HG02981 (cell line): Measurements from ENCODE around the gene LDLR.
A peak's percentile ranks its signal among the peaks of the same experiment; 100 is the strongest.
"Not testable (repeated sequence)": the region's sequence is repeated elsewhere in the genome, so short reads cannot be mapped to it uniquely, and the experiment has no call there.

Source experiments
- ATAC-seq: cut with Tn5 transposase; IDR thresholded peaks from one replicate; pipeline ENCODE4 v1.9.1; 2021; ENCODE audit warnings: mild to moderate bottlenecking, moderate library complexity; ENCODE audit not compliant: unreplicated experiment

Gene LDLR

DNA sequence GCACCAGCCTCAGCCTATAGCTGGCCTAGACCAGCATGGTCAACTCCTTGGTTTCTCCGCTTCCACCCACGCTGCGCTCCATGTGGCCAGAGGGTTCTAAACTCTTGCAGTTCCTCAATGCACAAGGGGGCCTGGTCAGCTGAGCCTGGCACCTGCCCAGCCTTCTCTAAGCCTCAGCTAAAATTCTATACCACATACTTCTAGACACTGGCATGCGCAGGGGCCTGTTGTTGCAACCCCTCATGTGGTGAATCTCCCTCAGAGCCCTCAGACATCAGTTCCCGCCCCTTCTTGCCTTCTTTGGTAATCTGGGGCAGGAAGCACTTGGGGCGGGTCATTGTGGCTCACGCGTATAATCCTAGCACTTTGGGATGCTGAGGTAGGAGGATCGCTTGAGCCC, 19.7 kb upstream of the LDLR start:
- ATAC-seq: no peak

DNA sequence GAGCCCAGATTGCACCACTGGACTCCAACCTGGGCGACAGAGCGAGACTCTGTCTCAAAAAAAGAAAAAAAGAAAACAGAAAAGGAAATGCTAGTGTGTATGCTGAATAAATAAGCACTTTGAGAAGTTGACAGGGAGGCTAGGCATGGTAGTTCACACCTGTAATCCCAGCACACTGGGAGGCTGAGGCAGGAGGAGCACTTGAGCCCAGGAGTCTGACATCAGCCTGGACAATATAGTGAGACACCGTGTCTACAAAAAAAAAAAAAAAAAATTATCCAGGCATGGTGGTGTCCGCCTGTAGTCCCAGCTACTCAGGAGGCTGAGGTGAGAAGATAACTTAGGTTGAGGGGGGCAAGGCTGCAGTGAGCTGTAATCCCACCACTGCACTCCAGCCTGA, 19.1 kb upstream of the LDLR start:
- no peak for ATAC-seq

DNA sequence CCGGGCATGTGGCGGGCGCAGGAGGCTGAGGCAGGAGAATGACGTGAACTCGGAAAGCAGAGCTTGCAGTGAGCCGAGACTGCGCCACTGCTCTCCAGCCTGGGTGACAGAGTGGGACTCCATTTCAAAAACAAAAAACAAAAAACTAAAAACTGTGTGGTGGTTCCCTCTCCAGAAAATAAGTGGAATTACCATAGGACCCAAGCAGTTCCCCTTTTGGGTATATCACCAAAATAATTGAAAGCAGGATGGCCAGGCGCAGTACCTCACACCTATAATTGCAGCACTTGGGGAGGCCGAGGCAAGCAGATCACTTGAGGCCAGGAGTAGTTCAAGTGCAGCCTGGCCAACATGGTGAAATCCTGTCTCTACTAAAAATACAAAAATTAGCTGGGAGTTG, 15.7 kb upstream of the LDLR start:
- no peak for ATAC-seq

DNA sequence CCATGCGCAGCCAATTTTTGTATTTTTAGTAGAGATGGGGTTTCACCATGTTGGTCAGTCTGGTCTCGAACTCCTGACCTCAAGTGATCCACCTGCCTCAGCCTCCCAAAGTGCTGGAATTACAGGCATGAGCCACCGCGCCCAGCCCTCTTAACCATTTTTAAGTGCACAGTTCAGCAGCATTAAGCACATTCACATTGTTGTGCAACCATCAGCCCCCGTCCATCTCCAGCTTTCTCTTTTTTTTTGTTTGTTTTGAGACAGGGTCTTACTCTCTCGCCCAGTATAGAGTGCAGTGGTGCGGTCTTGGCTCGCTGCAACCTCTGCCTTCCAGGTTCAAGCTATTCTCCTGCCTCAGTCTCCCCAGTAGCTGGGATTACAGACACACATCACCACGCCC, 12.5 kb upstream of the LDLR start:
- ATAC-seq: not testable (repeated sequence)

DNA sequence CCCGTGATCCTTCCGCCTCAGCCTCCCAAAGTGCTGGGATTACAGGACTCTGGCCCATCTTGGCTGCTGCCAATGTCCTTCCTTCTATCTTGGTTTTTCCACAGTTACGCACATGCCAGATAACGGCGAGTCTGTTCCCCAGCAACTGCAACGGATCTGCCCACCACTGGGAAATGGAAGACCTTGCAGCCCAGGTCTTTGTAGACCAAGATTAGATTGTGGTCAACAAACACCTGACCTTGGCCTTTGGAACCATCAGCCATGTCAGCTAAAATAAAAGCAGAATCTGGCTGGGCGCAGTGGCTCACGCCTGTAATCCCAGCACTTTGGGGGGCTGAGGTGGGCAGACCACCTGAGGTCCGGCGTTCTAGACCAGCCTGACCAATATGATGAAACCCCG, 10.4 kb upstream of the LDLR start:
- no peak for ATAC-seq

DNA sequence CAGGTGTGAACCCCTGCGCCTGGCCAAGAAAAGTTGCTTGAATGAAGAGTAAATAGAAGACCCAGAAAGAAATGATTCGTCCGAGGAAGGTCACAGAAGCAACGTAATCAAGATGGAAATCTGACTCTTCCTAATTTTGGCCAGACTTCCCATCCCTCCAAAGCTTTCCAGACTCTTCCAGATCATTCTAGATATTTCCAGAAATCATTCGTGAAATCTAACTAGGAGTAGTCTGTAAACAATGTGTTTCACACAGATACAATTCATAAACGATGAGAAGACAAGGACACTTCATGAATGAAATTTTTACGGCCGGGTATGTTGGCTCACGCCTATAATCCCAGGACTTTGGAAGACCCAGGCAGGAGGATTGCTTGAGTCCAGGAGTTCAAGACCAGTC, 9.3 kb upstream of the LDLR start:
- ATAC-seq: no peak

DNA sequence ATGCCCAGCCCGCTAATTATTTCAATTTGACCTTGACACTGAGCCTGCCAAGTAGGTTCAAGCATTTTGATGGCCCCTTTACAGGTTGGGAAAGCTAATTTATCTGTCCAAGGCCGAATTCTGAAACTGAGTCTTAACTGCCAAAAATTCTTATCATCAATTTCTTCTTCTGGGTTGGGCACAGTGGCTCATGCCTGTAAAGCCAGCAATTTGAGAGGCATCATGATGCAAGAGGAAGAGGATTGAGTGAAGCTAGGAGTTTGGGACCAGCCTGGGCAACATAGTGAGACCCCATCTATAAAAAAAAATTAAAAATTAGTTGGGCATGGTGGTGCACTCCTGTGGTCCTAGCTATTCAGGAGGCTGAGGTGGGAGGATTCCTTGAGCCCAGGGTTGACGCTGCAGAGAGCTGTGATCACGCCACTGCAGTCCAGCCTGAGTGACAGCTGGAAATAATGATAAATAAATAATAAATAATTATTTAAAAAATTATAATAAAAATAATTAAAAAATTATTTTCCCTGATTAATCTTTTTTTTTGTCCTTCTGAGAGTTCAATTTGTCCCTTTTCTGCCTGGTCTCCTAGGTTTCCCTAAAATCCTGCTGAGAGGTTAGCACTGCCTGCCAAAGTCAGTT, 1.3 kb upstream of the LDLR start:
- no peak for ATAC-seq

DNA sequence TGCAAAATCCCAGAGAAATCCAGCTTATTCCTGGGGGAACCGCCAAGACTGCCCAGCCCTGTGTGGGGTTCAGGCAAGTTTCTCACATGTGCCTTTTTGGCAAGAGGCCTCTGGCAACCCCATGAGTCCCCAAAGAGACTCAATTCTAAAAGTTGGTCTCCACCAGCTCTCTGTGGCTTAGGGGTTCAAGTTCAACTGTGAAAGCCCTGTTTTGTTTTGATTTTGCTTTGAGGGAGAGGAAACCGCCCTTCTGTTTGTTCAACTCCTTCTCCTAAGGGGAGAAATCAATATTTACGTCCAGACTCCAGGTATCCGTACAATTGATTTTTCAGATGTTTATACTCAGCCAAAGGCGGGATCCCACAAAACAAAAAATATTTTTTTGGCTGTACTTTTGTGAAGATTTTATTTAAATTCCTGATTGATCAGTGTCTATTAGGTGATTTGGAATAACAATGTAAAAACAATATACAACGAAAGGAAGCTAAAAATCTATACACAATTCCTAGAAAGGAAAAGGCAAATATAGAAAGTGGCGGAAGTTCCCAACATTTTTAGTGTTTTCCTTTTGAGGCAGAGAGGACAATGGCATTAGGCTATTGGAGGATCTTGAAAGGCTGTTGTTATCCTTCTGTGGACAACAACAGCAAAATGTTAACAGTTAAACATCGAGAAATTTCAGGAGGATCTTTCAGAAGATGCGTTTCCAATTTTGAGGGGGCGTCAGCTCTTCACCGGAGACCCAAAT, 583 bp upstream of the LDLR start:
- no peak for ATAC-seq

DNA sequence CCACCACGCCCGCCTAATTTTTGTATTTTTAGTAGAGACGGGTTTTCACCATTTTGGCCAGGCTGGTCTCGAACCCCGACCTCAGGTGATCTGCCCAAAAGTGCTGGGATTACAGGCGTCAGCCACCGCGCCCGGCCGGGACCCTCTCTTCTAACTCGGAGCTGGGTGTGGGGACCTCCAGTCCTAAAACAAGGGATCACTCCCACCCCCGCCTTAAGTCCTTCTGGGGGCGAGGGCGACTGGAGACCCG, 676 bp downstream of the LDLR start:
- ATAC-seq: peak; percentile 5

DNA sequence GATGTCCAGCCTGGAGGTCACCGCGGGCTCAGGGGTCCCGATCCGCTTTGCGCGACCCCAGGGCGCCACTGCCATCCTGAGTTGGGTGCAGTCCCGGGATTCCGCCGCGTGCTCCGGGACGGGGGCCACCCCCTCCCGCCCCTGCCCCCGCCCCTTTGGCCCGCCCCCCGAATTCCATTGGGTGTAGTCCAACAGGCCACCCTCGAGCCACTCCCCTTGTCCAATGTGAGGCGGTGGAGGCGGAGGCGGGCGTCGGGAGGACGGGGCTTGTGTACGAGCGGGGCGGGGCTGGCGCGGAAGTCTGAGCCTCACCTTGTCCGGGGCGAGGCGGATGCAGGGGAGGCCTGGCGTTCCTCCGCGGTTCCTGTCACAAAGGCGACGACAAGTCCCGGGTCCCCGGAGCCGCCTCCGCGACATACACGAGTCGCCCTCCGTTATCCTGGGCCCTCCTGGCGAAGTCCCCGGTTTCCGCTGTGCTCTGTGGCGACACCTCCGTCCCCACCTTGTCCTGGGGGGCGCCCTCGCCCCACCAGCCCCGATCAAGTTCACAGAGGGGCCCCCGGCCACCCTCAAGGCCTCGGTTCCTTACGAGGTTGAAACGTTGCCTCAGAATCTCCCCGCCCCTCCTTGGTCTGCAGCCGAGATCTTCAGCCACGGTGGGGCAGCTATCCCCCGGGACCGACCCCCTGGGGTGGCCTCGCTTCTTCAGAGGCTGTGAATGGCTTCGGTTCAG, 1.2 kb downstream of the LDLR start:
- peak; percentile 65 for ATAC-seq

DNA sequence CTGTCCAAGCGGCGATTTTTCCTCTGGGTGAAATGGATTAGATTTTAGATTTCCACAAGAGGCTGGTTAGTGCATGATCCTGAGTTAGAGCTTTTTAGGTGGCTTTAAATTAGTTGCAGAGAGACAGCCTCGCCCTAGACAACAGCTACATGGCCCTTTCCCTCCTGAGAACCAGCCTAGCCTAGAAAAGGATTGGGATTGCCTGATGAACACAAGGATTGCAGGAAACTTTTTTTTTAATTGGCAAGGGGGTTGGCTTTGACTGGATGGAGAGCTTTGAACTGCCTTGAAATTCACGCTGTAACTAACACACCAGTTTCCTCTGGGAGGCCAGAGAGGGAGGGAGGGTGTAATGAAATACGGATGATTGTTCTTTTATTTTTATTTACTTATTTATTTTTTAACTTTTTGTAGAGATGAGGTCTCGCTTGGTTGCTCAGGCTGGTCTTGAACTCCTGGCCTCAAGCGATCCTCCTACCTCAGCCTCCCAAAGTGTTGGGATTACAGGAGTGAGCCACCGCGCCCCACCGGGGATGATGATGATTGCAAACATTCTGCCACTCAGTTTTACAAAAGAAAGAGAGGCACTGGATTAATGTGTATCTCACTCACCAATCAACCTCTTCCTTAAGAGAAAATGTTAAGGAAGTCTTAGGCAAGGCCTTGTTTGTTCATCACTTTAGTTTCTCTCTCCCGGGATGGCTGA, 1.9 kb downstream of the LDLR start:
- no peak for ATAC-seq

DNA sequence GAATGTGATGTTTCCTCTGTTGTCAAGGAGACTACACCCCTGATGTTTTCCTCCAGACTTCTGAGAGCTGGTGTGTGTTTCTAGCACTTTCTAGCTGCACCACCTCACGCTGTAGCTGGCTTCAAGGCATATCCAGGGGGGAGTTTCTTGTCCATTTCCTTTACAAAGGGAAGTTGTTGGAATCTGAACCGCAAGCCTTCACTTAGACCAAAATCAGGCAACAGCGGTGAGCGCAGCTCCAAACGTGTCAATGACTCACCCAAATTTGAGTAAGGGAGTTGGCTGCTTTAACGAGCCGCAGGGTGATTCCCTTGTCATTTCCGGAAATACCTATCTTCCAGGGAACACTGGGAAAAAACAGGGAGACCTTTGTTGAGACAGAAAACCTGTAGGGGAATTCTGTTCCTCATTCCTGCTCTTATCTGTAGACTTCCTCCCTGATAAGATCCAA, 2.5 kb downstream of the LDLR start:
- ATAC-seq: no peak

DNA sequence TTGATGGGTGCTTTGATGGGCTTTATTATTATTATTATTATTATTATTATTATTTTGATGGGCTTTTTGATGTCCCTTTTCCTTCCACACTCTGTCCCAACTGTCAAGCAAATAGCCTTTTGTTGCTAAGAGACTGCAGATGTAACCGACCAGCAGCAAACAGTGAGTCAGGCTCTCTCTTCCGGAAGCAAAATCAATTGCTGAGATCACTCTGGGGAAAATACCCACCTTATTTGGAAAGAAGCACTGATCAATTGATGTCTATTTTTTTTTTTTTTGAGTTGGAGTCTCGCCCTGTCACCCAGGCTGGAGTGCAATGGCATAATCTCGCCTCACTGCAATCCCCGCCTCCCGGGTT, 2.9 kb downstream of the LDLR start:
- ATAC-seq: no peak

DNA sequence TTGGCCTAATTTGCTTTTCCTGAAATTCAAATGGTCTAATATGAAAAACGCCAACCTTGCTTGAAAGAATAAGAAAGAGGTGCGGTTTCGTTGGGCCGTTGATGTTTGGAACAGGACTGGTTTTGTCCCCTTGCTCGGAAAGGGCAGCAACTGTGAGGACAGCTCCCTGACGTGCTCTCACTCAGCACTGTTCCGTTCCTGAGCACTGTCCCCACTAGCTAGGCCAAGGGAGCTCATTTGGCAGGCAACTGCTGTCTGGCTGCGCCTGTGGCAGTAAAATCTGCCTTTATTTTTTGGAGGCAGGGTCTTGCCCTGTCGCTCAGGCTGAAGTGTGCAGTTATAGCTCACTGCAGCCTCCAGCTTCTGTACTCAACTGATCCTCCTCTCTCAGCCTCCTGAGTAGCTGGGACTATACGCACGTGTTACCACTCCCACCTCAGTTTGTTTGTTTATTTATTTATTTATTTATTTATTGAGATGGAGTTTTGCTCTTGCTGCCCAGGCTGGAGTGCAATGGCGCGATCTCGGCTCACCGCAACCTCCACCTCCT, 4.5 kb downstream of the LDLR start:
- no peak for ATAC-seq

DNA sequence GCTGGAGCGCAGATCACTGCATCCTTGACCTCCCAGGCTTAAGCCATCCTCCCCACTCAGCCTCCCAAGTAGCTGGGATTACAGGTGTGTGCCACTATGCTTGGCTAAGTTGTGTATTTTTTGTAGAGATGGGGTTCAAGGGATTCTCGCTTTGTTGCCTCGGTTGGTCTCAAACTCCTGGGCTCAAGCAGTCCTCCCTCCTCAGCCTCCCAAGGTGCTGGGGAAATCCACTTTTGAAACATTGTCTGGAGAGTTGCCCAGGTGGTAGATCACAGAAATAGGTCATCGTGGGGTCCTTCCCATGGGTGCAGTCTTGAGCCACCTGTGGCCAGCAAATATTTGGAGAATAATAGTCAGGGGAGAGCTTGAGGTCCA, 5.2 kb downstream of the LDLR start:
- ATAC-seq: no peak

DNA sequence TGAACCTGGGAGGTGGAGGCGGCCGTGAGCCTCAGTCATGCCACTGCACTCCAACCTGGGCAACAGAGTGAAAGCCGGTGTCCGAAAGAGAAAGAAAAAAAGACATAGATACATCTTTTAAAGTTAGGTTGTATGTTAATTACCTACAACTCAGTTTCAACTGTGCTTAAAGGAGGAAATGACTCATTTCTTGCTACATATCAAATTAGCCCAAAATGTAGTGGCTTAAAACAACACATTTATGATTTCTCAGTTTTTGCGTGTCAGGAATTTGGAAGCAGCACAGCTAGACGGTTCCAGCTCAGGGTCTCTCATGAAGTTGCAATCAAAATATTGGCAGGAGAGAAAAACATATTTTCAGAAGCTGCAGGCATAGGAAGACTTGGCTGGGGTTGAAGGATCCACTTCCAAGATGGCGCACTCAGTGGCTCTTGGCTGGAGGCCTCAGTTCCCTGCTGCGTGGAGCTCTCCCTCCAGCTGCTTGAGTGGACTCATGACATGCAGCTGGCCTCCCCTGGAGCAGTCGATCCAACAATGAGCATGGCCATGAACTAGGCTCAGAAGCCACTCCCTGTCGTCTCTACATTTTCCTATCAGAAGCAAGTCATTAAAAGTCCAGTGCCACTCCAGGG, 7.1 kb downstream of the LDLR start:
- peak; percentile 38 for ATAC-seq

DNA sequence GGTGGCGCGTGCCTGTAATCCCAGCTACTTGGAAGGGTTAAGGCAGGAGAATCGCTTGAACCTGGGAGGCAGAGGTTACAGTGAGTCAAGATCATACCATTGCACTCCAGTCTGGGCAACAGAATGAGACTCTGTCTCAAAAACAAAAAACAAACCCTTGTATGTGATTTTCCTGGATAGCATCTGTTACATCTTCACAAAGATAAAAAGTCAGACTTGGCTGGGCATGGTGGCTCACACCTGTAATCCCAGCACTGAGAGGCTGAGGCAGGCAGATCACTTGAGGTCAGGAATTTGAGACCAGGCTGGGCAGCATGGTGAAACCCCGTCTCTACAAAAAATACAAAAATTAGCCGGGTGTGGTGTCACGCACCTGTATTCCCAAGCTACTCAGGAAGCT, 8.1 kb downstream of the LDLR start:
- not testable (repeated sequence) for ATAC-seq

DNA sequence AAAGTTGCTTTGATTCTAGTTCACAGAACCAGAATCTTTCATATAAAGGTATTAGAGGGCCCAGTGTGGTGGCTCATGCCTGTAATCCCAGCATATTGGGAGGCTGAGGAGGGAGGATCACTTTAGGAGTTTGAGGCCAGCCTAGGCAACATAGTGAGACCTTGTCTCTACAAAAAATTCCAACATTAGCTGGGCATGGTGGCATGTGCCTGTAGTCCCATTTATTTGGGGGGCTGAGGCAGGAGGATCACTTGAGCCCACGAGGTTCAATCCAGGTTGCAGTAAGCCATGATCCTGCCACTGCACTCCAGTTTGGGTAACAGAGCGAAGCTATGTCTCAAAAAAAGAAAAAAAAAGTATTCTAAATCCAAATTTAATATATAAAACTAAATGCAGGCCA, 9.1 kb downstream of the LDLR start:
- ATAC-seq: no peak

DNA sequence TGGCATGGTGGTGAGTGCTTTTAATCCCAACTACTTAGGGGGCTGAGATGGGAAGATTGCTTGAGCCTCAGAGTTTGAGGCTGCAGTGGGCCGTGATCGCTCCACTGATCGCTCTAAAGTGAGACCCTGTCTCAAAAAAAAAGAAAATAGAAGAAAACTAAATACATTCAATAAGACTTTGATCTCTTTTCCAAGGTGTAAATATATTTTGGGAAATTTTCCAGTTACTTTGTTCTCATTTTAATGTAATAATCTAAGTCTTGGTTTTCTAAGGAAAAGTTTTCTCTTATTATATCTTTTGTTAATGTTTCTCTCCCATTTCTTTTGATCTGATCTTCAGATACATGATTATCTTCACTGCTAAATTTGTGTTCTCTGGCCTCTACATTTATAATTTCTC, 9.6 kb downstream of the LDLR start:
- no peak for ATAC-seq

DNA sequence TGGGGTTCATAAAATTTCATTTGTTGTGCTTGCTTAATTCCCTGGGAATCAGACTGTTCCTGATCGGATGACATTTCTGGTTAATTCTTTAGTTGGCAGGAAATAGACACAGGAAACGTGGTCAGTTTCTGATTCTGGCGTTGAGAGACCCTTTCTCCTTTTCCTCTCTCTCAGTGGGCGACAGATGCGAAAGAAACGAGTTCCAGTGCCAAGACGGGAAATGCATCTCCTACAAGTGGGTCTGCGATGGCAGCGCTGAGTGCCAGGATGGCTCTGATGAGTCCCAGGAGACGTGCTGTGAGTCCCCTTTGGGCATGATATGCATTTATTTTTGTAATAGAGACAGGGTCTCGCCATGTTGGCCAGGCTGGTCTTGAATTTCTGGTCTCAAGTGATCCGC, 10.8 kb downstream of the LDLR start:
- no peak for ATAC-seq

DNA sequence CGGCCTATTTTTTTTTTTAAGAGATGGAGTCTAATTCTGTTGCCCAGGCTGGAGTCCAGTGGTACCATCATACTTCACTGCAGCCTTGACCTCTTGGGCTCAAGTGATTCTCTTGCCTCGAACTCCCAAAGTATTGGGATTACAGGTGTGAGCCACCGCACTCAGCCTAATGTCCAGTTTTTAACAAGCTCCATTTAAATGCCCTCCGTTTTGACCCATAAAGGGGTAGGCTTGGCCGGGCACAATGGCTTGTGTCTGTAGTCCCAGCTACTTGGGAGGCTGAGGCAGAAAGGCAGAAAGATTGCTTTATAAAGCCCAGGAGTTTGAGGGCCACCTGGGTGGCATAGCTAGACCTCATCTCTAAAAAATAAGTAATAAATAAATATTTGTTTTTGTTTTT, 11.8 kb downstream of the LDLR start:
- ATAC-seq: no peak
